GM21786 (cell line): ENCODE measurements around the gene OVCA2.

Experiments used
- ATAC-seq: cut with Tn5 transposase; IDR thresholded peaks from one replicate; pipeline ENCODE4 v1.9.1; 2021; ENCODE audit not compliant: unreplicated experiment

OVCA2 gene

GRCh38 chr17:2051933-2052559 lies 10.2 kb downstream of the OVCA2 start:
- no peak for ATAC-seq

DNA sequence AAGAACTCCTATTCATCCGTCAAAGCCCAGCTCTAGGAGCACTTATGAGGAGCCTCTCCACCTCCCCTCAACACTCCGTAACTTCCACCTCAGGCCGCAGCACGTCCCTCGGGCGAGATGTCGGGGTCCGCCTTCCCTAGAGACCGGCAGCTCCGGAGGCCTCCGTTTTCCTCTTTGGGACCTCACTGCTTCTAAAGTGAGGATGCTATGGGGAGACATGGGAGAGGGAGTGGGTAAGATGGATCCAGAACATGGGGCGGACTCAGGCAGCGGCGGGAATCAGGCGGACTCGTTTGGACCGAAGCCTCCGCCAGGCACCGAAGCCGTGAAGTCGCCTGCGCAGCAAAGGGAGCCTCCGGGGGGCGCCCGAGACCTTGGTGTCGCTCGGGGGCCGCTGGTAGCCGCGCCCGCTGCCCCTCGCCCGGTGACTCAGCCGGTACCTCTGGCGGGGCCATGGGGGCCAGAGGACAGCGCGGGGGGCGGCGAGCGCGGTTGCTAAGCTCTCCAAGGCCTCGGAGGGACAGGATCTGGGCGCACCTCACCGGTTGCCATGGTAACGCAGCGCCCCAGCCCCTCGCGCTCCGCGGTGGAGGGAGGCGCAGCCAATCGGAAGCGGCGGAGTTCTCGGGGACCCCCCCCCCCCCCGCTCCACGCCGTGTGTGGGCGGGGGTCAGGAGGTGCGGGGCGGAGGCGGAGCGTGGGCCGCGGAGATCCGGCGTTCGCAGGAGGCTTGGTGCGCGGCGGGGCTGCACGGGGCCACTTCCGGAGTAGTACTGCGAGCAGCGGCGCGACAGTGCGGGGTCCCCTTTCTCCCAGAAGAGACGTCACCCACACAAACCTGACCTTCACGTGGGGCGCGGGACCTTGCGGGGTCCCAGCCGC lies 11.8 kb downstream of the OVCA2 start:
- ATAC-seq: no peak

DNA sequence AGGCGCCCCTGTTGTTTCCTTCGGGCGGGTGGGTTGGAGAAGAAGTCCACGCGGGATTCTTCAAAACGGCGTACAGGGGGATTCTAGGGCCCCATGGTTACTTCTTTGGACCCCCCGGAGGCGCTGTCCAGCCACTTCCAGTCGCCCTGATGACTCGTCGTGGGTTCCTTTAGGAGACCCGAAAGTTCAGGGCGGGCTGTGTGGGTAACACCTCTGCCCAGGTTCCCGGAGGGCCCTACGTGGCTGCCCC lies 12.4 kb downstream of the OVCA2 start:
- no peak for ATAC-seq

DNA sequence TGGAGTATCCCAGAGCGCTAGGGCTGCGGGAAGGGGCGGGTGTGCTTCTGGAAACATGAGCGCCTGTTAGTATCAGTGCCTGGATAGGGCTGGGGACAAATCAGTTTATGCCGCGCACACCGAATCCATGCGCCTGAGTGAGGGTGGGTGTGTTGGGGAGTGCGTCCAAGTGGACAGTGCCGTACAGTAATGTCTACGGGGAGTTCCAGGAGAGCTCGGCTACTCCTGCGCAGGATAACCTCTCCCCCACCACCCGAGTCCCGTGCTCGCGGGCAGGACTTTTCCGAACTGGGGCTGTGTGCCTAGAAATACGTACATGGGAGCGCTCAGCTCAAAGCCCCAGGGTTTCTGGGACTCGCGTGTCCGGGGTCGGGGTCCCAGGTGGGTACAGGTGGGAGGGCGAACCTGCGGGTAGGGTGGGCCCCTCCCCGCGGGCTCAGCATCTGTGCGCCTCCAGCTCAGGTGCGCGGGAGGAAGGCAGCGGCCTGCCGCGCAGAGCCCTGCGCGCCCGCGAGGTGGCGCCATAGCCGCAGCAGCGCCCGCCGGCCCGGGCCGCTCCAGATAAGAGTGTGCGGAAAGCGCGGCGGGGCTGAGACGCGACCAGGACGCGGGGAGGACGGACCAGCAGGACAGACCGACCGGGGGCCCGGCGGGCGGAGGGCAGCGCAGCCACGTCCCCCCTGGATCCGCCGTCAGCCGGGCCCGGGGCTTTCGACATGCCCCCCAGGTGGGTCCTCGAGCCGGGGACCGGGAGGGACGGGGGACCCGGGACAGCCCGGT lies 12.9 kb downstream of the OVCA2 start, which contains the start of gene HIC1:
Gene HIC1 (plus strand): TSS at position 592 of the 780 bp plus-strand sequence. CDS start 1,588 bp downstream, outside the sequence.
- no peak for ATAC-seq

- no peak for ATAC-seq
These were observed 13.7 kb downstream of the OVCA2 start for GRCh38 chr17:2055292-2056205.

DNA sequence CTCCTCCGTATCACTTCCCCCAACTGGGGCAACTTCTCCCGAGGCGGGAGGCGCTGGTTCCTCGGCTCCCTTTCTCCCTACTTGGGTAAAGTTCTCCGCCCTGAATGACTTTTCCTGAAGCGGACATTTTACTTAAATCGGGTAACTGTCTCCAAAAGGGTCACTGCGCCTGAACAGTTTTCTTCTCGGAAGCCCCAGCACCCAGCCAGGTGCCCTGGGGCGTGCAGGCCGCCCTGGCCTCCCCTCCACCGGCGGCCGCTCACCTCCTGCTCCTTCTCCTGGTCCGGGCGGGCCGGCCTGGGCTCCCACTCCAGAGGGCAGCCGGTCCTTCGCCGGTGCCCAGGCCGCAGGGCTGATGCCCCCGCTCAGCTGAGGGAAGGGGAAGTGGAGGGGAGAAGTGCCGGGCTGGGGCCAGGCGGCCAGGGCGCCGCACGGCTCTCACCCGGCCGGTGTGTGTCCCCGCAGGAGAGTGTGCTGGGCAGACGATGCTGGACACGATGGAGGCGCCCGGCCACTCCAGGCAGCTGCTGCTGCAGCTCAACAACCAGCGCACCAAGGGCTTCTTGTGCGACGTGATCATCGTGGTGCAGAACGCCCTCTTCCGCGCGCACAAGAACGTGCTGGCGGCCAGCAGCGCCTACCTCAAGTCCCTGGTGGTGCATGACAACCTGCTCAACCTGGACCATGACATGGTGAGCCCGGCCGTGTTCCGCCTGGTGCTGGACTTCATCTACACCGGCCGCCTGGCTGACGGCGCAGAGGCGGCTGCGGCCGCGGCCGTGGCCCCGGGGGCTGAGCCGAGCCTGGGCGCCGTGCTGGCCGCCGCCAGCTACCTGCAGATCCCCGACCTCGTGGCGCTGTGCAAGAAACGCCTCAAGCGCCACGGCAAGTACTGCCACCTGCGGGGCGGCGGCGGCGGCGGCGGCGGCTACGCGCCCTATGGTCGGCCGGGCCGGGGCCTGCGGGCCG lies 14.7 kb downstream of the OVCA2 start:
- ATAC-seq: no peak

GRCh38 chr17:2057175-2057759 lies 15.4 kb downstream of the OVCA2 start:
- no peak for ATAC-seq

DNA sequence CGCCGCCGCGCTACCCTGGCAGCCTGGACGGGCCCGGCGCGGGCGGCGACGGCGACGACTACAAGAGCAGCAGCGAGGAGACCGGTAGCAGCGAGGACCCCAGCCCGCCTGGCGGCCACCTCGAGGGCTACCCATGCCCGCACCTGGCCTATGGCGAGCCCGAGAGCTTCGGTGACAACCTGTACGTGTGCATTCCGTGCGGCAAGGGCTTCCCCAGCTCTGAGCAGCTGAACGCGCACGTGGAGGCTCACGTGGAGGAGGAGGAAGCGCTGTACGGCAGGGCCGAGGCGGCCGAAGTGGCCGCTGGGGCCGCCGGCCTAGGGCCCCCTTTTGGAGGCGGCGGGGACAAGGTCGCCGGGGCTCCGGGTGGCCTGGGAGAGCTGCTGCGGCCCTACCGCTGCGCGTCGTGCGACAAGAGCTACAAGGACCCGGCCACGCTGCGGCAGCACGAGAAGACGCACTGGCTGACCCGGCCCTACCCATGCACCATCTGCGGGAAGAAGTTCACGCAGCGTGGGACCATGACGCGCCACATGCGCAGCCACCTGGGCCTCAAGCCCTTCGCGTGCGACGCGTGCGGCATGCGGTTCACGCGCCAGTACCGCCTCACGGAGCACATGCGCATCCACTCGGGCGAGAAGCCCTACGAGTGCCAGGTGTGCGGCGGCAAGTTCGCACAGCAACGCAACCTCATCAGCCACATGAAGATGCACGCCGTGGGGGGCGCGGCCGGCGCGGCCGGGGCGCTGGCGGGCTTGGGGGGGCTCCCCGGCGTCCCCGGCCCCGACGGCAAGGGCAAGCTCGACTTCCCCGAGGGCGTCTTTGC lies 16.2 kb downstream of the OVCA2 start:
- no peak for ATAC-seq

DNA sequence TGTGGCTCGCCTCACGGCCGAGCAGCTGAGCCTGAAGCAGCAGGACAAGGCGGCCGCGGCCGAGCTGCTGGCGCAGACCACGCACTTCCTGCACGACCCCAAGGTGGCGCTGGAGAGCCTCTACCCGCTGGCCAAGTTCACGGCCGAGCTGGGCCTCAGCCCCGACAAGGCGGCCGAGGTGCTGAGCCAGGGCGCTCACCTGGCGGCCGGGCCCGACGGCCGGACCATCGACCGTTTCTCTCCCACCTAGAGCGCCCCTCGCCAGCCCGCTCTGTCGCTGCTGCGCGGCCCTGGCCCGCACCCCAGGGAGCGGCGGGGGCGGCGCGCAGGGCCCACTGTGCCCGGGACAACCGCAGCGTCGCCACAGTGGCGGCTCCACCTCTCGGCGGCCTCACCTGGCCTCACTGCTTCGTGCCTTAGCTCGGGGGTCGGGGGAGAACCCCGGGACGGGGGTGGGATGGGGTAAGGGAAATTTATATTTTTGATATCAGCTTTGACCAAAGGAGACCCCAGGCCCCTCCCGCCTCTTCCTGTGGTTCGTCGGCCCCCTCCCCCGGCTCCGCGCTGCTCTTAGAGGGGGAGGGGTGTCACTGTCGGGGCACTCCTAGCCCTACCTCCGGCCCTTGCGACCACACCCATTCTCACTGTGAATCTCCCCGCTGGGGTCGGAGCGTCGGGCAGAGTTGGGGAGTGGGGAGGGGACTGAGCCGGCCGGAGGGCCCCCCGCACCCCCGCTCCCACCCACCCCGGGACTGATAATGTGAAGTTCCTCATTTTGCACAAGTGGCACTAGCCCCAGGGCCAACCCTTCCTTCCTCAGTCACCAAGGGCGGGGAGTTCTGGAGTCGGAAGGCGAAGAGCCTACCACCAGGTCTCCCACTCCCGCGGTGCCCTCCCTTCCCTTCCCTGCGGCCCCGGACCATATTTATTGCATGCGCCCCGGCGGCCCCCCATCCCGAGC lies 17.0 kb downstream of the OVCA2 start:
- no peak for ATAC-seq

DNA sequence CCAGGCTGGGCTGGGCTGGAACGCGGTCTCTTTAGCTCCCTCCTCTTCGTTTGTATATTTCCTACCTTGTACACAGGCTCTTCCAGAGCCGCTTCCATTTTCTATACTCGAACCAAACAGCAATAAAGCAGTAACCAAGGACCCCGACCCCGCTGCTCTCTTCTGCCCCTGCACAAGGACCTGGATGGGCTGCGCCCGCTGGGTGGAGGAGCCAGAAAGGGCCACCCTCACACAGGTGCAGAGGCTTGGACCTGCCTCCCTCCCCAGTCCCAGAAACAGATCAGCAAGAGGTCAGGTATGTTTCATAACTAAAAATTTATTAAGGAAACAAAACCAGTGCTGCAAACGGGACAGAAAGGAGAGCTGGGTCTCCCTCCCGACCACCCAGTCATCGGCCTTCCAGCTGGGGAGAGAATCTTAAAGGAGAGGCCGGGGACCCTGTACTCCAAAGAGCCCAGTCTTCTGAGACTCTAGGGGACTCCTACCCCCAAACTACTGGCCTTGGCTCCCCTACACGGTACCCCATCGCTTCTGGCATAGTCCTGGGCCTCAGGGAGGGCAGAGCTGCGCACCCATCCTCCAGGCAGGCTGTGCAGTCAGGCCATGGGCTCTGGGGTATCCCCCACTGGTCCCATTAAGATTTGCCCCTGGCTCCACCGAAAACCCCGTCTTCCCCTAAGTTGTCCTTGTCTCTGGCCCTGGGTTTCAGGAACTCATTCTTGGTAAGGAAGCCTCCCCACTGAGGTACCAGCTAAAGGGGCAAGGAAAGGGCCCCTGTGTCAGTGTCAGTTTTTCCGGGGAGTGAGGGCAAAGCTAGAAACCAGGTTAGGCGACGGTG lies 17.9 kb downstream of the OVCA2 start:
- ATAC-seq: no peak

DNA sequence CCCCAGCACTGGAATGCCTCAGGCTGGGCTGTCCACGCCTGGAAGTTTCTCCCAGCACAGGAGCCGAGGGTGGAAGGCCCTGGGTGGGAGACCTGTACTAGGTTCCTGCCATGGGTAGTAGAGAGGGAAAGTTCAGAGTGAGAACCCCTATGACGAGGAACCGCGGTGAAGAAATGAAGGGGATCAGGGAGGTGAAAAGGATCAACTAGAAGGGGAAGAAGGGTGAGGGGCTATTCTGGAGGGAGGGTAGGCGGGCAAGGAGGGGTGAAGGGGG lies 18.5 kb downstream of the OVCA2 start:
- no peak for ATAC-seq

- ATAC-seq: no peak
These were observed 19.0 kb downstream of the OVCA2 start for GRCh38 chr17:2060681-2061440.

- no peak for ATAC-seq
These were observed 19.7 kb downstream of the OVCA2 start for GRCh38 chr17:2061441-2061958.

- no peak for ATAC-seq
These were observed 20.9 kb downstream of the OVCA2 start for GRCh38 chr17:2062571-2063183.
